HepG2 (cell line): ENCODE measurements around the gene GLUD2. TPM values are rescaled to one million over a fixed set of nuclear protein-coding genes. Genes with fewer than 3 reads are reported as not detected.
"Not testable (repeated sequence)": the region's sequence is repeated elsewhere in the genome, so short reads cannot be mapped to it uniquely, and the experiment has no call there.

ENCODE experiments used
- ATAC-seq: fragments of 200-7000 bp; cut with Tn5 transposase; 3 replicates; pipeline ENCODE4 v1.9.1; 2020; ENCODE audit warnings: mild to moderate bottlenecking, moderate library complexity
- BruUV-seq: library from RNA; stranded (reverse); fragments of 400-500 nt; replicated peaks from 2 replicates; lab custom pipeline; 2021; lab: Mats Ljungman, UMichigan
- CTCF ChIA-PET: fragments of 300-600 bp; formaldehyde crosslinking; extraction: SDS; loops from one replicate; lab custom pipeline; 2021; ENCODE audit warnings: low total read pairs, inconsistent platforms, low intra/inter-chr PET ratio; lab: Yijun Ruan, JAX
- POLR2A ChIA-PET: fragments of 350-600 bp; sonication (Branson Sonifier 250); formaldehyde crosslinking; loops from one replicate; lab custom pipeline; 2020; ENCODE audit warnings: antibody characterized with exemption, inconsistent platforms; lab: Yijun Ruan, JAX
- DNase-seq: peaks from one replicate; pipeline ENCODE4 v3.0.0-alpha.2; 2015; ENCODE audit warnings: low spot score
- FAIRE-seq: peaks from 3 replicates; lab custom pipeline; 2011; peaks lifted over from hg19 to GRCh38; lab: Jason Lieb, UNC
- H2AFZ ChIP-seq: one replicate; pipeline ENCODE4 v1.6.1; 2011; ENCODE audit warnings: low read length, inconsistent platforms
- H3K27ac ChIP-seq: fragments of 300-600 bp; 3 replicates; pipeline ENCODE4 v1.8.0; 2011; ENCODE audit warnings: mixed run types, mild to moderate bottlenecking, mixed read lengths, low read length, inconsistent platforms; ENCODE audit not compliant: insufficient read depth; ENCODE audit errors: extremely low read length
- H3K27me3 ChIP-seq, 2 experiments: fragments of 200-600 bp in 1 of 2; 2 replicates in 1 of 2; 3 replicates in 1 of 2; pipeline versions ENCODE4 v1.6.0 to v1.8.0; 2011; ENCODE audit warnings: low read length in 2 of 2, mild to moderate bottlenecking in 2 of 2, moderate library complexity in 2 of 2, inconsistent platforms in 1 of 2; ENCODE audit not compliant: insufficient read depth in 2 of 2, control insufficient read depth in 1 of 2
- H3K36me3 ChIP-seq, 2 experiments: fragments of 200-600 bp in 1 of 2; replicated peaks in 1 of 2; 2 replicates in 1 of 2; 3 replicates in 1 of 2; pipeline versions ENCODE4 v1.5.1 to v1.8.0; 2011; ENCODE audit warnings: low read length in 2 of 2, inconsistent platforms in 1 of 2; ENCODE audit not compliant: insufficient read depth in 2 of 2, control insufficient read depth in 1 of 2
- H3K4me1 ChIP-seq: 2 replicates; pipeline ENCODE4 v1.5.1; 2012; ENCODE audit warnings: low read length, inconsistent platforms; ENCODE audit not compliant: insufficient read depth
- H3K4me2 ChIP-seq: 2 replicates; pipeline ENCODE4 v1.6.0; 2011; ENCODE audit warnings: low read depth, low read length, inconsistent platforms
- H3K4me3 ChIP-seq, 3 experiments: fragments of 200-600 bp in 1 of 3; sonication (generic), shearing (Covaris generic) in 1 of 3; replicated peaks in 1 of 3; 2 replicates each; pipeline ENCODE4 v1.5.1; 2011 to 2016; ENCODE audit warnings: low read length in 3 of 3, inconsistent platforms in 2 of 3, low read depth in 2 of 3, mild to moderate bottlenecking in 2 of 3, control low read depth in 1 of 3, mixed read lengths in 1 of 3; ENCODE audit not compliant: insufficient read depth in 1 of 3
- H3K79me2 ChIP-seq: one replicate; pipeline ENCODE4 v1.6.1; 2011; ENCODE audit warnings: low read length, inconsistent platforms; ENCODE audit not compliant: insufficient read depth
- H3K9ac ChIP-seq: 2 replicates; pipeline ENCODE4 v1.6.0; 2011; ENCODE audit warnings: mild to moderate bottlenecking, low read depth, low read length, inconsistent platforms; ENCODE audit not compliant: insufficient read depth
- H3K9me3 ChIP-seq: 2 replicates; pipeline ENCODE4 v1.5.1; 2012; ENCODE audit warnings: mild to moderate bottlenecking, low read length
- H4K20me1 ChIP-seq: 2 replicates; pipeline ENCODE4 v1.6.0; 2011; ENCODE audit warnings: inconsistent platforms, mild to moderate bottlenecking, low read length, moderate library complexity; ENCODE audit not compliant: insufficient read depth
- CREM ChIP-seq, 2 experiments: sonication (generic) in 1 of 2; formaldehyde crosslinking in 1 of 2; IDR thresholded peaks; 2 replicates each; pipeline versions ENCODE4 v1.4.0 to v1.6.1; 2016 to 2020; ENCODE audit warnings: antibody characterized with exemption in 1 of 2, mild to moderate bottlenecking in 1 of 2, missing genetic modification reagents in 1 of 2
- FOSL2 ChIP-seq: sonication (generic); formaldehyde crosslinking; IDR thresholded peaks from 2 replicates; pipeline ENCODE4 v1.4.0; 2020; ENCODE audit warnings: missing genetic modification reagents
- GATAD2A ChIP-seq: IDR thresholded peaks from 2 replicates; pipeline ENCODE4 v1.6.1; 2016
- HNF4G ChIP-seq, 2 experiments: sonication (generic) in 1 of 2; formaldehyde crosslinking in 1 of 2; IDR thresholded peaks; 2 replicates each; pipeline versions ENCODE4 v1.4.0 to v1.6.1; 2011 to 2020; ENCODE audit warnings: borderline replicate concordance in 2 of 2, low read depth in 2 of 2, mild to moderate bottlenecking in 2 of 2, low read length in 1 of 2, missing genetic modification reagents in 1 of 2, moderate library complexity in 1 of 2
- NCOA2 ChIP-seq: sonication (generic); formaldehyde crosslinking; IDR thresholded peaks from 2 replicates; pipeline ENCODE4 v1.8.0; 2022; ENCODE audit warnings: inconsistent platforms
- TCF7 ChIP-seq: sonication (generic); IDR thresholded peaks from 2 replicates; pipeline ENCODE4 v1.6.1; 2016; ENCODE audit warnings: antibody characterized with exemption, low read depth
- ZNF451 ChIP-seq: sonication (generic); formaldehyde crosslinking; IDR thresholded peaks from 2 replicates; pipeline ENCODE4 v1.5.0; 2020; ENCODE audit warnings: mild to moderate bottlenecking, missing genetic modification reagents
- WGBS: methylation state at CpG from one replicate; pipeline ENCODE4 v1.1.6; 2017; ENCODE audit warnings: low lambda C conversion rate; 5-methylcytosine and 5-hydroxymethylcytosine counted together
- in situ Hi-C: cut with HindIII; loops from 2 replicates; pipeline ENCODE4 v1.10.0; 2017; ENCODE audit warnings: low pct_unique_long_range_greater_than_20kb; ENCODE audit not compliant: extremely low pct_ligation_motif_present
- intact Hi-C: fragments of 100-400 bp; cut with micrococcal nuclease; formaldehyde crosslinking; loops from one replicate; pipeline ENCODE4 v1.10.0; 2022; ENCODE audit not compliant: unreplicated experiment
- polyA plus RNA-seq, 8 experiments: library from polyadenylated mRNA; depleted of rRNA in 3 of 8; stranded (reverse) in 7 of 8; unstranded in 1 of 8; fragments of >200 nt; fragmentation: Illumina TruSeq in 4 of 8; extraction: Trizol in 4 of 8; gene quantifications; 2 replicates each; pipeline versions ENCODE4 v1.2.1 to v1.2.3, GENCODE V29; 2011 to 2016; ENCODE audit warnings: low read depth in 4 of 8, missing spikeins in 1 of 8, mixed read lengths in 1 of 8; ENCODE audit not compliant: insufficient read depth in 1 of 8
- total RNA-seq, 5 experiments: library from RNA; depleted of rRNA; stranded (reverse); fragments of >200 nt; fragmentation: Illumina TruSeq; extraction: Trizol; gene quantifications; 2 replicates each; pipeline ENCODE4 v1.2.3, GENCODE V29; 2016; ENCODE audit warnings: low read depth in 1 of 5
- TF ChIP-seq, protein P1 (sequence below): sonication (generic); formaldehyde crosslinking; IDR thresholded peaks from 2 replicates; pipeline ENCODE4 v1.4.0; 2020; ENCODE audit warnings: mild to moderate bottlenecking, missing genetic modification reagents, borderline replicate concordance
- TF ChIP-seq, protein P2 (sequence below): IDR thresholded peaks from 2 replicates; pipeline ENCODE4 v1.4.0; 2020; ENCODE audit warnings: mild to moderate bottlenecking, missing genetic modification reagents

GLUD2 gene
- total and polyA plus RNA-seq, 2 of the 13 experiments (the other 11 are each of a cell fraction or from before 2014, with no cell fraction given), result 3.4 to 8.0 TPM

DNA sequence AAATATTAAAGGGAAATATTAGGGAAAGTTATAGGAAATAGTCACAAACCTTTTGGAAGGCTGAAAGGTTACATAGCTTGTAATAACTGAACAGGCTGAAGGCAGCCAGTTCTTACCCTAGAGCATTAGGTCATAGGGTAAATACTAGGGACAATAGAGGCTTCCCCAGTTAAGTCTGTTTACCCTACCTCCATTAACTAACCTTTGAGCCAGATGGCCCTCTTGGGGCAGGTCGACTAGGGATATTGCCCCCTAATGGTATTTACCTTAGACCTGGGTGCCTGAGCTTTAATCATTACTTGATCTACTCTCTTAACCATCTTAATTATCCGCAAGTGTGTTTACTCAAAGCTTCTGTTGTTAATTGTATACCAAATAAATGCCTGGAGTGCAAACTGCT, 36.8 kb downstream of the GLUD2 start (continued):
- TF ChIP-seq, protein P1, sequence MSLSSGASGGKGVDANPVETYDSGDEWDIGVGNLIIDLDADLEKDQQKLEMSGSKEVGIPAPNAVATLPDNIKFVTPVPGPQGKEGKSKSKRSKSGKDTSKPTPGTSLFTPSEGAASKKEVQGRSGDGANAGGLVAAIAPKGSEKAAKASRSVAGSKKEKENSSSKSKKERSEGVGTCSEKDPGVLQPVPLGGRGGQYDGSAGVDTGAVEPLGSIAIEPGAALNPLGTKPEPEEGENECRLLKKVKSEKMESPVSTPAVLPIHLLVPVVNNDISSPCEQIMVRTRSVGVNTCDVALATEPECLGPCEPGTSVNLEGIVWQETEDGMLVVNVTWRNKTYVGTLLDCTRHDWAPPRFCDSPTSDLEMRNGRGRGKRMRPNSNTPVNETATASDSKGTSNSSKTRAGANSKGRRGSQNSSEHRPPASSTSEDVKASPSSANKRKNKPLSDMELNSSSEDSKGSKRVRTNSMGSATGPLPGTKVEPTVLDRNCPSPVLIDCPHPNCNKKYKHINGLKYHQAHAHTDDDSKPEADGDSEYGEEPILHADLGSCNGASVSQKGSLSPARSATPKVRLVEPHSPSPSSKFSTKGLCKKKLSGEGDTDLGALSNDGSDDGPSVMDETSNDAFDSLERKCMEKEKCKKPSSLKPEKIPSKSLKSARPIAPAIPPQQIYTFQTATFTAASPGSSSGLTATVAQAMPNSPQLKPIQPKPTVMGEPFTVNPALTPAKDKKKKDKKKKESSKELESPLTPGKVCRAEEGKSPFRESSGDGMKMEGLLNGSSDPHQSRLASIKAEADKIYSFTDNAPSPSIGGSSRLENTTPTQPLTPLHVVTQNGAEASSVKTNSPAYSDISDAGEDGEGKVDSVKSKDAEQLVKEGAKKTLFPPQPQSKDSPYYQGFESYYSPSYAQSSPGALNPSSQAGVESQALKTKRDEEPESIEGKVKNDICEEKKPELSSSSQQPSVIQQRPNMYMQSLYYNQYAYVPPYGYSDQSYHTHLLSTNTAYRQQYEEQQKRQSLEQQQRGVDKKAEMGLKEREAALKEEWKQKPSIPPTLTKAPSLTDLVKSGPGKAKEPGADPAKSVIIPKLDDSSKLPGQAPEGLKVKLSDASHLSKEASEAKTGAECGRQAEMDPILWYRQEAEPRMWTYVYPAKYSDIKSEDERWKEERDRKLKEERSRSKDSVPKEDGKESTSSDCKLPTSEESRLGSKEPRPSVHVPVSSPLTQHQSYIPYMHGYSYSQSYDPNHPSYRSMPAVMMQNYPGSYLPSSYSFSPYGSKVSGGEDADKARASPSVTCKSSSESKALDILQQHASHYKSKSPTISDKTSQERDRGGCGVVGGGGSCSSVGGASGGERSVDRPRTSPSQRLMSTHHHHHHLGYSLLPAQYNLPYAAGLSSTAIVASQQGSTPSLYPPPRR, result peak; percentile 81
- TF ChIP-seq GATAD2A (peak; percentile 48; the same call in 1 of the 2 replicates), HNF4G (IDR thresholded peaks at IDR 0.05; ENCODE audit: borderline replicate concordance, low read depth, low read length) (peak; percentile 38; the same call in 1 of the 2 replicates), NCOA2 (CRISPR knock-in tag) (peak; percentile 72), CREM (IDR thresholded peaks at IDR 0.05) (peak; percentile 45; the same call in 1 of the 2 replicates)
- not testable (repeated sequence) for TF ChIP-seq HNF4G (CRISPR knock-in tag; IDR thresholded peaks at IDR 0.05; ENCODE audit: borderline replicate concordance, low read depth); CREM (CRISPR knock-in tag; IDR thresholded peaks at IDR 0.05)

DNA sequence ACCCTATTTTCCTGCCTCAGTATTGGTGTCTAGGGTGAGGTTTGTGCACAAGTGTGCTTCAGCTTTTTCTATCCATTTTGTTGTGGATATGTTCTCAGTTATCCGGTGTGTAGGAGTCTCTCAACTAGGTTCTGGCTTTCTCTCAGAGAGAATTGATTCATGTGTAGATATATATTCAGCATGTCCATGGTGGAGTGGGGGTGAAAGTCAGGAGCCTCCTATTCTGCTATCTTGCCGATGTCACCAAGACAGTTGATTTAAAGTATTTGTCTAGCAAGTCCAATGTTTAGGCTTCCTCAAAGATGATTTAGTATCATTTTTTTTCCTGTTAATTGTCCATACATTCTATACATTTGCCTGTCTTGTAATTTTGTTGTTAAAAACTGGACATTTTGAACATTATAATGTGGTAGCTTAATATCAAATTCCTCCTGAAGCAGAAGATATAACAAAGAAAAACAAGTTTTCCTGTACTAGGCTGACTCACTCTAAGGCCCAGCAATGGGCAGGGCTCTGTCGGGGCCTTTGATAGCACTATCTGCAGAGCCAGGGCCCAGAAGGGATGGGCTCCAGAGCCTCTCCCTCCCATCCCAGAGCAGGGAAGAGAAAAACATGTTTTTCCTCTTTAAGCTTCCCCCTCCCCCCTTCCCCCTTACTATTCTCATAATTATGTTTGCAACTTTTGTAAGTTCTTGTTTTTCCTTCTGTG, 37.6 kb downstream of the GLUD2 start:
- peak overlapping the region in 1 of 3 experiments; percentile 16; a peak in 1 of 6 replicates for H3K4me3 ChIP-seq
- no TSS peak for BruUV-seq
- H2AFZ ChIP-seq, result no peak overlapping the region
- H3K79me2 ChIP-seq, result no peaks in the 10 kb centered on the region
- H3K4me2 ChIP-seq, result peak overlapping the region; percentile 51
- H4K20me1 ChIP-seq, result no peaks in the 10 kb centered on the region
- FAIRE-seq, result no peak
- ChIA-PET POLR2A (interaction anchor here (1.3 to 2.9 kb wide), 2 partner anchors 76 to 160 kb away, joined by 5 to 21 read pairs; no protein-coding TSS in a partner anchor), CTCF (no interaction called here)
- H3K9ac ChIP-seq, result peak overlapping the region; percentile 49
- in situ Hi-C loops, result no loop called here
- H3K27ac ChIP-seq, result peak overlapping the region; percentile 67
- ATAC-seq, result peak; percentile 87
- peak; percentile 42 for DNase-seq
- H3K27me3 ChIP-seq, result no peaks in the 10 kb centered on the region
- H3K9me3 ChIP-seq, result no peaks in the 10 kb centered on the region
- intact Hi-C loops, result loop anchor here (2.0 to 5.0 kb wide), 2 partner anchors 38 to 74 kb away; partner anchors contain the start of gene GLUD2
- 7% methylated on average over 3 of the region's 3 CpGs for WGBS
- H3K4me1 ChIP-seq, result peaks cover 45% of the 10 kb centered on the region
- H3K36me3 ChIP-seq, result no peaks in the 10 kb centered on the region
- TF ChIP-seq TCF7 (peak; percentile 52; the same call in 1 of the 2 replicates), ZNF451 (CRISPR knock-in tag) (no peak), FOSL2 (CRISPR knock-in tag) (peak; percentile 52)
- TF ChIP-seq, protein P2, sequence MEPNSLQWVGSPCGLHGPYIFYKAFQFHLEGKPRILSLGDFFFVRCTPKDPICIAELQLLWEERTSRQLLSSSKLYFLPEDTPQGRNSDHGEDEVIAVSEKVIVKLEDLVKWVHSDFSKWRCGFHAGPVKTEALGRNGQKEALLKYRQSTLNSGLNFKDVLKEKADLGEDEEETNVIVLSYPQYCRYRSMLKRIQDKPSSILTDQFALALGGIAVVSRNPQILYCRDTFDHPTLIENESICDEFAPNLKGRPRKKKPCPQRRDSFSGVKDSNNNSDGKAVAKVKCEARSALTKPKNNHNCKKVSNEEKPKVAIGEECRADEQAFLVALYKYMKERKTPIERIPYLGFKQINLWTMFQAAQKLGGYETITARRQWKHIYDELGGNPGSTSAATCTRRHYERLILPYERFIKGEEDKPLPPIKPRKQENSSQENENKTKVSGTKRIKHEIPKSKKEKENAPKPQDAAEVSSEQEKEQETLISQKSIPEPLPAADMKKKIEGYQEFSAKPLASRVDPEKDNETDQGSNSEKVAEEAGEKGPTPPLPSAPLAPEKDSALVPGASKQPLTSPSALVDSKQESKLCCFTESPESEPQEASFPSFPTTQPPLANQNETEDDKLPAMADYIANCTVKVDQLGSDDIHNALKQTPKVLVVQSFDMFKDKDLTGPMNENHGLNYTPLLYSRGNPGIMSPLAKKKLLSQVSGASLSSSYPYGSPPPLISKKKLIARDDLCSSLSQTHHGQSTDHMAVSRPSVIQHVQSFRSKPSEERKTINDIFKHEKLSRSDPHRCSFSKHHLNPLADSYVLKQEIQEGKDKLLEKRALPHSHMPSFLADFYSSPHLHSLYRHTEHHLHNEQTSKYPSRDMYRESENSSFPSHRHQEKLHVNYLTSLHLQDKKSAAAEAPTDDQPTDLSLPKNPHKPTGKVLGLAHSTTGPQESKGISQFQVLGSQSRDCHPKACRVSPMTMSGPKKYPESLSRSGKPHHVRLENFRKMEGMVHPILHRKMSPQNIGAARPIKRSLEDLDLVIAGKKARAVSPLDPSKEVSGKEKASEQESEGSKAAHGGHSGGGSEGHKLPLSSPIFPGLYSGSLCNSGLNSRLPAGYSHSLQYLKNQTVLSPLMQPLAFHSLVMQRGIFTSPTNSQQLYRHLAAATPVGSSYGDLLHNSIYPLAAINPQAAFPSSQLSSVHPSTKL (CRISPR knock-in tag), result 0 out of 2 replicates have a peak, but pooled peaks have one; percentile 20
